Calu3 (cell line): ENCODE measurements around the gene CERKL. TPM values are rescaled to one million over a fixed set of nuclear protein-coding genes. Genes with fewer than 3 reads are reported as not detected.

Experiments
- BruUV-seq: library from RNA; stranded (reverse); fragments of 400-500 nt; replicated peaks from 2 replicates; lab custom pipeline; 2021; lab: Mats Ljungman, UMichigan
- CTCF ChIA-PET: fragments of 300-600 bp; sonication (Branson Sonifier 250); formaldehyde crosslinking; loops from one replicate; lab custom pipeline; 2022; ENCODE audit warnings: antibody characterized with exemption; lab: Charles Lee
- DNase-seq: peaks from one replicate; pipeline ENCODE4 v3.0.0; 2022
- H3K27ac Mint-ChIP-seq: one replicate; pipeline ENCODE4 v1.8.0; 2022; ENCODE audit warnings: mixed read lengths; ENCODE audit not compliant: unreplicated experiment
- H3K27me3 Mint-ChIP-seq: one replicate; pipeline ENCODE4 v1.8.0; 2022; ENCODE audit warnings: mixed read lengths; ENCODE audit not compliant: unreplicated experiment
- H3K36me3 Mint-ChIP-seq: one replicate; pipeline ENCODE4 v1.8.0; 2022; ENCODE audit warnings: mild to moderate bottlenecking, moderate library complexity, mixed read lengths; ENCODE audit not compliant: insufficient read depth, unreplicated experiment
- H3K4me1 Mint-ChIP-seq: one replicate; pipeline ENCODE4 v1.8.0; 2022; ENCODE audit warnings: mild to moderate bottlenecking, low read depth, mixed read lengths; ENCODE audit not compliant: unreplicated experiment
- H3K4me3 Mint-ChIP-seq: one replicate; pipeline ENCODE4 v1.8.0; 2022; ENCODE audit warnings: mild to moderate bottlenecking, low read depth, moderate library complexity, mixed read lengths; ENCODE audit not compliant: unreplicated experiment
- H3K9me3 Mint-ChIP-seq: one replicate; pipeline ENCODE4 v1.8.0; 2022; ENCODE audit warnings: low read depth, mixed read lengths; ENCODE audit not compliant: unreplicated experiment
- intact Hi-C: fragments of 100-400 bp; cut with micrococcal nuclease; formaldehyde crosslinking; loops from one replicate; pipeline ENCODE4 v1.10.0; 2022; ENCODE audit not compliant: unreplicated experiment
- total RNA-seq: library from RNA; stranded (reverse); gene quantifications from 2 replicates; pipeline ENCODE4 v1.2.3, GENCODE V29; 2022
- TF ChIP-seq, protein P1 (sequence below): fragments of 200-600 bp; IDR thresholded peaks from one replicate; pipeline ENCODE4 v1.8.0; 2022; ENCODE audit warnings: antibody characterized with exemption; ENCODE audit not compliant: unreplicated experiment

The CERKL gene
- total RNA-seq, 1 experiment from 2014 or later: 1.1 TPM

DNA sequence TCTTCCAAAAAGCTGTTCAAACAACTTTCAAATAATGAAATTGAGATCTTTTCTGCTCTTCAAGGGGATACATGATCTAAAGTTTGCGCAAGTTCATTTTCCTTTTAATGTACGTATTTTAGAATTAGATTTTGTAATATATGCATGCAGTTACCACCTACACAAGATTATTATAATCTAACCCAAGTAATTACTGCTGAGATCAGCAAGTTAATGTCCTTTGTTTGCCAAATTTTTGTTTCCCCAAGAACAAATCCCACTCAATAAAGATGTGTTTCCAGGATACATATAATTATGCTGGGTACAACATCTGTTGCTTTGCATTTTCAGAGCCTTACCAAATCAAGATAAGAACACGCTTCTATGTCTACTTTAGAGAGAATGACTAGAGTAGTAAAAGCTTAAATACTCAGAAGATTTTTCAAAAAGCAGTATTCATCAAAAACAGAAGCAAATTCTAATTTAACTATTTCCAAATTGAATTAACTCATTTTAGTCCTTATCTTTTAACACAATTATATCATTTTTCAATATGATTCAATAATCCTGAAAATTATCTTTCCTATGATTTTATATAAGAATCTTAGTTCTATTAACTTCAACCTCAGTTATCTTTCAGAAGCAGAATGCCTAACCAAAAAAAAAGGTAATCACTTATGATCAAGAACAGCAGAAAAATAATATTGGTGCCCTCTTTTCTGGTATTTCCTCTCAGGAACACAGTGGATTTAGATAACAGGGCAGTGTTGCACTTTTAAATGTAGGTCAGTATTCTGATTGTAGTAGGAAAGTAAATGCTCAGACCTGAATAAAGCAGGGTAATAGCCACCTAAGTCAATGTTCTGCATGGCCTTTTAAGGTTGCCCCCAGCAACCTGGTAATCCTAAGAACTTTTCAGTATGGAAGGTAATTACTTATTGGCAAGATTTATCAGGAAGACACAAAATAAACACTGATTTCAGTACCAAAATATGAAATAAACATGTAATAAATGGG lies 28.0 kb downstream of the CERKL start:
- peaks cover under 1% of the 10 kb centered on the region for H3K4me1 Mint-ChIP-seq
- TF ChIP-seq, protein P1, sequence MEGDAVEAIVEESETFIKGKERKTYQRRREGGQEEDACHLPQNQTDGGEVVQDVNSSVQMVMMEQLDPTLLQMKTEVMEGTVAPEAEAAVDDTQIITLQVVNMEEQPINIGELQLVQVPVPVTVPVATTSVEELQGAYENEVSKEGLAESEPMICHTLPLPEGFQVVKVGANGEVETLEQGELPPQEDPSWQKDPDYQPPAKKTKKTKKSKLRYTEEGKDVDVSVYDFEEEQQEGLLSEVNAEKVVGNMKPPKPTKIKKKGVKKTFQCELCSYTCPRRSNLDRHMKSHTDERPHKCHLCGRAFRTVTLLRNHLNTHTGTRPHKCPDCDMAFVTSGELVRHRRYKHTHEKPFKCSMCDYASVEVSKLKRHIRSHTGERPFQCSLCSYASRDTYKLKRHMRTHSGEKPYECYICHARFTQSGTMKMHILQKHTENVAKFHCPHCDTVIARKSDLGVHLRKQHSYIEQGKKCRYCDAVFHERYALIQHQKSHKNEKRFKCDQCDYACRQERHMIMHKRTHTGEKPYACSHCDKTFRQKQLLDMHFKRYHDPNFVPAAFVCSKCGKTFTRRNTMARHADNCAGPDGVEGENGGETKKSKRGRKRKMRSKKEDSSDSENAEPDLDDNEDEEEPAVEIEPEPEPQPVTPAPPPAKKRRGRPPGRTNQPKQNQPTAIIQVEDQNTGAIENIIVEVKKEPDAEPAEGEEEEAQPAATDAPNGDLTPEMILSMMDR: no peak
- no peak overlapping the region for H3K27ac Mint-ChIP-seq
- intact Hi-C loops: no loop called here
- no peak for DNase-seq
- no peak overlapping the region for H3K4me3 Mint-ChIP-seq
- CTCF ChIA-PET: no interaction called here
- no peaks in the 10 kb centered on the region for H3K36me3 Mint-ChIP-seq
- no TSS peak for BruUV-seq
- no peaks in the 10 kb centered on the region for H3K27me3 Mint-ChIP-seq
- H3K9me3 Mint-ChIP-seq: no peaks in the 10 kb centered on the region

DNA sequence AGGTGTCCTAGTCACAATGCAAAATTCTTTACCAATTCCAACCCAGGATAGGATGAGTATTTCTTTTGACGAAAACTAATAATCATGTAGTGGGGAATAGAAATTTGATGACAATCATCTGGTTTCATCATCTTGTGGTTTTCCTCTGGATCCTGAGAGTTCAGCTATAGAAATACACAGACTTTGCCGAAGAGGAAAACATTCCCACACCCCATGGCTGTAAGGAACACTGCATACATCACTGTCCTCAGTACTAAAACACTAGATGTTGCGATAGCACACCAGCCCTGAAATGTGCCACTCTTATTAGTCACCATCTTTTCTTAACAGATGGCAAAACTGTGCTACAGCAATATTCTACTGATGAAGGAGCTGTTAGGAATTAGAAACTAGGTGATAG lies 29.4 kb downstream of the CERKL start:
- no peaks in the 10 kb centered on the region for H3K27me3 Mint-ChIP-seq
- no peak overlapping the region for H3K27ac Mint-ChIP-seq
- H3K9me3 Mint-ChIP-seq: no peaks in the 10 kb centered on the region
- no peak for DNase-seq
- intact Hi-C loops: no loop called here
- peaks cover 9% of the 10 kb centered on the region for H3K4me1 Mint-ChIP-seq
- no peak overlapping the region for H3K4me3 Mint-ChIP-seq
- no TSS peak for BruUV-seq
- CTCF ChIA-PET: interaction anchor here (0.6 kb wide), 1 partner anchor 29 kb away, joined by 3 read pairs; the partner anchor contains the start of gene CERKL
- TF ChIP-seq, protein P1: no peak
- H3K36me3 Mint-ChIP-seq: no peaks in the 10 kb centered on the region

DNA sequence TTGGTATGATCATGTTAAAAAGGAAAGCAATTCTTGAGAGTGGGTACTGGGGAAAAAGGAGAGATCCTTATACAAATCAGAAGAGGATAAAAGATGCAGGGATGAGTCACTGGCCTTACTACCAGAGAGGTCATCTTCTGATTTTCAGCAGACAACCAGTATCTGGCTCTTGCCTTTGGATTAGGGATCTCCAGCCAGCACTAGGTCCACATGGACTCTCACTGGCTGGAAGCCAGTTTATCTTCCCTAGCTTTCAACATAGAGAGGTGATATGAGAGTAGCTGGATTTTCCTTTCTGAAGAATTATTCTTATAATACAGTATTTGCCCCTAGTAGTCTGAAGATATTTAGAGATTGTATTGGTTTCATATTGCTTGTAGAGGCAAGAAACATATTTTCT lies 30.2 kb downstream of the CERKL start:
- Mint-ChIP-seq H3K27me3 (no peaks in the 10 kb centered on the region), H3K36me3 (no peaks in the 10 kb centered on the region), H3K4me3 (no peak overlapping the region), H3K4me1 (peaks cover 9% of the 10 kb centered on the region), H3K27ac (no peak overlapping the region), H3K9me3 (no peaks in the 10 kb centered on the region)
- no TSS peak for BruUV-seq
- DNase-seq: no peak
- intact Hi-C loops: no loop called here
- CTCF ChIA-PET: interaction anchor here (0.6 kb wide), 1 partner anchor 510 kb away, joined by 4 read pairs; no protein-coding TSS in a partner anchor
- TF ChIP-seq, protein P1: no peak

DNA sequence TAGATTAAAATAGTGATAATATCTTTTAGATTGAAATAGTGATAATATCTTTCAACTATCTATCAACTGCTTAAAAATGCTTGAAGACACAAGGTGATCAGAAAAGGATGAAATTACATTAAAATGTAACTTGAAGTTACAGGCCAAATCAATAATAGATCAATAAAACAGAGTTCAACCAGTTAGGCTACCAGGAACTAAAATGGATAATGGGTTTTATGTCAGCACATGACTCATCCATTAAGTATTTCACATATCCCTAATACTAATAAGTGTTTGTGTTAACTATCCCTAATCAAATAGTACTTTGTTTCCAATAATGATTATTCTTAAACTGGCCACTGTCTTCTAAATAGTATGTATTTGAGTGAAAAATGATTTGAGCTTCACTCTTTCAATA lies 33.7 kb downstream of the CERKL start:
- TF ChIP-seq, protein P1: no peak
- intact Hi-C loops: loop anchor here (5.0 kb wide), 1 partner anchor 34 kb away; the partner anchor contains the start of gene CERKL
- CTCF ChIA-PET: interaction anchor here (0.6 to 0.8 kb wide), 2 partner anchors 163 to 281 kb away, joined by 3 to 4 read pairs; no protein-coding TSS in a partner anchor
- Mint-ChIP-seq H3K27ac (no peak overlapping the region), H3K4me1 (peaks cover 9% of the 10 kb centered on the region), H3K4me3 (no peak overlapping the region), H3K36me3 (no peaks in the 10 kb centered on the region), H3K9me3 (no peaks in the 10 kb centered on the region), H3K27me3 (no peaks in the 10 kb centered on the region)
- BruUV-seq: no TSS peak
- DNase-seq: no peak
